Adrenal gland (tissue), 5 donors: ENCODE data around the gene CCDC90B.

Experiments used
- POLR2A ChIP-seq, 2 donors: fragments of 450-650 bp; IDR thresholded peaks; one replicate each; pipeline ENCODE4 v1.6.1; 2017; ENCODE audit warnings: antibody characterized with exemption in 2 of 2, mild to moderate bottlenecking in 2 of 2, moderate library complexity in 1 of 2
- TF ChIP-seq, protein P1 (sequence below), 6 experiments: fragments of 450-650 bp in 4 of 6; fragments of 200-600 bp in 2 of 6; sonication (generic) in 1 of 6; IDR thresholded peaks; 1 replicate in 5 of 6; 2 replicates in 1 of 6; pipeline versions ENCODE4 v1.5.1 to v1.8.0; 2016 to 2021; ENCODE audit warnings: antibody characterized with exemption in 6 of 6, mild to moderate bottlenecking in 2 of 6, moderate library complexity in 1 of 6
- donor health status: DM: no; HTN: no; CAD: no.

DNA sequence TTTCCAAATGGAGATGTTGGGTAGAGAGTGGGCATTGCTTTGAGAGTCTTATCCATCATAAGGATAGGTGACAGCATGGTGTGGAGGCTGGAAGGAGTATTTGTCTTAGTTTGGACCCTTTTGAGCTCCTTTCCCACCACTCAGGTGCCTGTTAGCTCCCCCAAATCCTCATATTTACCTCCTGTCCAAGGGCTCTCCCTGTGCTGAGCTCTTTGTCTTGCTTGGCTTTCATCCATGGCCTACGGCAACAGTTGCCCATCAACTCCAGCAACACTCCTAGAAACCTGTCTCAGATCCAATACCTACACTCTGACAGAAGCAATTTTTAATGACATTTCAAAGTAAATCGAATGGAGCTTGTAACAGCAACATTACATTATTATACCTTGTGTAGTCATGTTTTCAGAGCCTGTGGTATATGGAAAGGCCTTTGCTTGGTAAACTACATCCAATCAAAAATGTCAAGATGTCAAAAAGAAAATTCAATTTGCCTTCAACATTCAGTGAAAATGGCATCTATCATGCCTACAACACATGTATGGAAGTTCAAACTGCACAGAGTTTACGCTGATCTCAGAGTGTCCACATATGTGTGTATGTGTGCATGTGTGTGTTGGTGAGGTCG lies 49.4 kb upstream of the CCDC90B start:
- no peak for TF ChIP-seq POLR2A (IDR thresholded peaks at IDR 0.05)
- TF ChIP-seq, protein P1, sequence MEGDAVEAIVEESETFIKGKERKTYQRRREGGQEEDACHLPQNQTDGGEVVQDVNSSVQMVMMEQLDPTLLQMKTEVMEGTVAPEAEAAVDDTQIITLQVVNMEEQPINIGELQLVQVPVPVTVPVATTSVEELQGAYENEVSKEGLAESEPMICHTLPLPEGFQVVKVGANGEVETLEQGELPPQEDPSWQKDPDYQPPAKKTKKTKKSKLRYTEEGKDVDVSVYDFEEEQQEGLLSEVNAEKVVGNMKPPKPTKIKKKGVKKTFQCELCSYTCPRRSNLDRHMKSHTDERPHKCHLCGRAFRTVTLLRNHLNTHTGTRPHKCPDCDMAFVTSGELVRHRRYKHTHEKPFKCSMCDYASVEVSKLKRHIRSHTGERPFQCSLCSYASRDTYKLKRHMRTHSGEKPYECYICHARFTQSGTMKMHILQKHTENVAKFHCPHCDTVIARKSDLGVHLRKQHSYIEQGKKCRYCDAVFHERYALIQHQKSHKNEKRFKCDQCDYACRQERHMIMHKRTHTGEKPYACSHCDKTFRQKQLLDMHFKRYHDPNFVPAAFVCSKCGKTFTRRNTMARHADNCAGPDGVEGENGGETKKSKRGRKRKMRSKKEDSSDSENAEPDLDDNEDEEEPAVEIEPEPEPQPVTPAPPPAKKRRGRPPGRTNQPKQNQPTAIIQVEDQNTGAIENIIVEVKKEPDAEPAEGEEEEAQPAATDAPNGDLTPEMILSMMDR (IDR thresholded peaks at IDR 0.05) = no peak
